ENCODE measurements around the gene RALA. TPM values are rescaled to one million over a fixed set of nuclear protein-coding genes. Genes with fewer than 3 reads are reported as not detected.
"Not testable (repeated sequence)": the region's sequence is repeated elsewhere in the genome, so short reads cannot be mapped to it uniquely, and the experiment has no call there.

The RALA gene
- total RNA-seq, 2 donors from 2014 or later = 21.6 to 22.6 TPM

DNA sequence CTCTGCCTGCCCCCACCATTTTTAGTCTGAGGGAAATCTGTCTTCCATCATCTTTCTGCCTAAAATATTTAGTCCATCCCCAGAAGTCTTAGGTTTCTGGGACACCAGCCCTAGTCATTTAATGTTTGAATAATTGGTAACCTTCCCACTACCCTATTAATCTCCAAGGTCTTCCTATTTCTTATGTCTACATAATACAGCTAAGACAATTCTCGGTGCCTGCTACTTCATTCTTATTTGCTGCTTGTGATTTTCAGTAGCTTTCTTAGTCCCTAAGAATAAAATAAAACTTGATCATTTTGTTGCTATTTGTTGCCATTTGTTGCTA is 11.1 kb downstream of the RALA start:
- intact Hi-C loops (cut with DNase I) = no loop called here
- ATAC-seq (no peak), DNase-seq (no peak)

DNA sequence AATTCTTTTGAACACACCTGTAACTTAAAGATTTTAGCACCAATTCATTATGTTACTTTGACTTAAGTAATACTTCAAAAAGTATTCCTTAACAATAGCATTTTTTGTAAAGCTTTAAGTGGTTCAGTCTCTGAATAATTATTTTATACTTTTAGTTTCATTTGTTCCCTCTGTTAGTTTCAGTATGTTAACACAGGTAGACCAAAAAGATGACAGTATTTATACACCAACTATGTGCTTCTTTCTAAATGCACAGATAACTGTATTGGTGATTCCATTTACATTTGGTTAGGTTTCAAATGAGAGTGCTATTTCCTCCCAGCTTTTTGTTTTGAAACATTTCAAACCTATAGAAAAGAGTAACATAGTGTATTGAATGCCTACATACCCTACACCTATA is 14.0 kb downstream of the RALA start:
- DNase-seq (no peak), ATAC-seq (no peak)
- intact Hi-C loops (cut with DNase I) = no loop called here

DNA sequence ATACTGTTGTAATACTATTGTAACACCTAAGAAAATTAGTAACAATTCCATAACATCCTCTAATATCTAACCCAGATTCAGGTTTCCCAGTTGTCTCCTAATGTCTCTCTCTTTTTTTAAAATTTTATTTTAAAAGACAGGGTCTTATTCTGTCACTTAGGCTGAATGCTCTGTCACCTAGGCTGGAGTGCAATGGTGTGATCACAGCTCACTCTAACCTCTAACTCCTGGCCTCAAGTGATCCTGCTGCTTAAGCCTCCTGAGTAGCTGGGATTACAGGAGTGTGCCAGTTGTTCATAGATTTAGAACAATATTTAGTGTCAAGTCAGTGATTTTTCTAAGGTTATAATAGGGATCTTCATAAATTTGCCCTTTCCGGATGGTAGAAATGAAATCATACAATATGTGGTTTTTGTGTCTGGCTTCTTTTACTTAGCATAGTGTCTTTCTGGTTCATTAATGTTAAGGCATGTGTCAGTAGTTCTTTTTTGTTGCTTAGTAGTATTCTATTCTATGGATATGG is 14.7 kb downstream of the RALA start:
- no peak for ATAC-seq
- intact Hi-C loops (cut with DNase I) = no loop called here

DNA sequence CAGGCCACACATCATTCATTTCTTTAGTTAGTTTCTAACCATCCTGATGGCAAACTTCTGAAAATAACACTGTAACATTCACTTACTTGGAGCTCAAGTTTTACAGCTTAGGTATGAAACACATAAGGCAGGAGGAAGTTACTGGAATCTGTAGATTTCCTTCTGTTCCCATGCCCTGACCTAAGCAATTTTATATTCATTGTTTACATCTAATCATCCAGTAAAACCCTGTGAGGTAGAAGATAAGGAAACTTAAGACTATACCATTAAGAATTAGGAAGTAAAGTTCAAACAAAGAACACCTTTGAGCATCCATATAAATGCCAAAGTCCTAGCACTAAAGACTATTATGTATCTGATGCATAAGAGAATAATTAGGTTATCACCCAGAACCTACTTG is 19.5 kb downstream of the RALA start:
- ATAC-seq = no peak
- DNase-seq = no peak
- intact Hi-C loops (cut with DNase I) = no loop called here

More for the DNA sequence above, 14.7 kb downstream of the RALA start:
- no peak for DNase-seq

DNA sequence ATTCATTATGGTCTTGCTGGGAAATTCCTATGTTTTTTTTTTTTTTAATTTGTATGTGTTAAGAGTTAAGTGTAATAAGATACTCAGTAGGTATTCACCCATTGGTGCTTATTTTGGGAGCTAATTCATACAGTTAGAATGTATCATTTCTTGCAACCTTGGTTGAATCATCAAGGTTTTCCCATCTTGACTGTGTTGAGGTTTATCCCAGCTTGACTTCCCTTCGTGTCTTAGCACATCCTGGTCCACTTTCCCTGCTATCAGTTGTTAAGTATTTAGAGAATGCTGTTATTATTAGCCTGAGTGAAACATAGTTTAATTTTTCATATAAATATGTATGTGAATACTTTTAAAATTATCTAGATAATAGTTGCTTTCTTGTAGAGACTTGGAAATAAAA is 20.8 kb downstream of the RALA start:
- no peak for DNase-seq
- intact Hi-C loops (cut with DNase I) = no loop called here
- peak; percentile 32 to 75 for ATAC-seq

DNA sequence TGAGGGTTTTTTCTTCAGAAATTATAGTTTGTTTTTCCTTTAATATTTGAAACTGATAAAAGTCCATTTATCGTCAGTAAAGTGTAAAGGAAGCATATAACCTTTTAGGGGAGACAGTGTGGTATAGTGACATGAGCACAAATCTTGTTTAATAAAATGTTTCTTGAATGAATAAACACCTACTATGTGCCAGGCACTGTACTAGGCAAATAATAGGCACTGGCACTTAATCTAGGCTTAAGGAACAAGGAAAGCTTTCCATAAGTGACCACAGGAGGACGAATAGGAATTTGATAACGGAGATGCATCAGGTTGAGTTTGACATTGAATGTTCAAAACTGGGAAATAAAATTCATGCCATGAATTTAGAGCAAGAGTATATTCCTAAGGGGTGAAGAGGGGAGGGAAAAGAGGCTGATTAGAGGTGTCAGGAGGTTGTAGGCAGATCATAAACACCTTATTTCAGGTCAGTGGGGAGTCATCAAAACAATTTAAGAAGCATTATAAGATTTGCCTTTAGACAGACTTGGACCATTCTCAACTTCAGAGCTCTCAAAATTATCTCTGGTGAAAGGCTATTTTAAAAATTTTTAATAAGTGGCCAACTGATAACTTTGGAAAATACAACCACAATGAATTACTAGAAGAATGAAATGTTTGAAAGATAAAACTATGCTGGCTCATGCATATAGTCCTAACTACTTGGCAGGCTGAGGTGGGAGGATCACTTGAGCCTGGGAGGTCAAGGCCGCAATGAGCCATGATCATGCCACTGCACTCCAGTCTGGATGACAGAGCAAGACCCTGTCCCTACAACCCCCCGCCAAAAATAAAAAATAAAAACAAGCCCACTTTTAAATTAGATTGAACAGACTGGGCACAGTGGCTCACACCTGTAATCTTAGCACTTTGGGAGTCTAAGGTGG is 22.4 kb downstream of the RALA start:
- intact Hi-C loops (cut with DNase I) = no loop called here
- DNase-seq (no peak), ATAC-seq (peak; percentile 8 to 53)

DNA sequence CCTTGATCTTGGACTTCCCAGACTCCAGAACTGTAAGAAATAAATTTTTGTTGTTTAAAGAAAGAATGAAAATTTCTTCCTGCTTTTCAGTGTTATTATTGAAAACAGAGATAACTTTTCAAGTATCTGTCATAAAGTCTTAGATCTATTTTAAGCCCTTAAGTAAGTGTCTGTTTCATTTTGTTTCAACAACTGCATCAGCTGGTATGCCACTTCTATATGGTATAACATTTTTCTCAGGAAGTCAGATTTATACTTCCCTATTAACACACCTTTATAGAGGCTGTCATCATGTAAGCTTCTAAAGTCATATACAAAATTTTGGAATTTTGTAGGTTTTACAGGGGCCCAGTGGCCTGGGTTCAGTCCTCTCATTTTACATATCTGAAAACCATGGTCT is 24.4 kb downstream of the RALA start:
- intact Hi-C loops (cut with DNase I) = no loop called here
- DNase-seq (no peak), ATAC-seq (no peak)

DNA sequence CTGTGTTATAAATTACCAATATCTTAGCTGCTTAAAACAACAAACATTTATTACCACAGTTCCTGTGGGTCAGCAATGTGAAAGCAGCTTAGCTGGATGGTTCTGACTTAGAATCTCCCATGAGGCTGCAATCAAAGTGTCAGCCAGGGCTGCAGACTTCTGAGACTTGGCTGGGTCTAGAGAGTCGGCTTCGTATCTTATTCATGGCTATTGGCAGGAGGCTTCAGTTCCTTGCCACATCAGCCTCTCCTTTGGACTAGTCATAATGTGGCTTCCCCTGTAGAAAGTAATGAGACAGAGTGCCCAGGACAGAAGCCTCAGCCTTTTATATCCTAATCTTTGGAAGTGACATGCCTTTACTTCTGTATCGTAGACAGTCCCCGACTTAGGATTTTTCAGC is 27.3 kb downstream of the RALA start:
- peak; percentile 32 for DNase-seq
- intact Hi-C loops (cut with DNase I) = no loop called here
- peak; percentile 89 to 90 for ATAC-seq

DNA sequence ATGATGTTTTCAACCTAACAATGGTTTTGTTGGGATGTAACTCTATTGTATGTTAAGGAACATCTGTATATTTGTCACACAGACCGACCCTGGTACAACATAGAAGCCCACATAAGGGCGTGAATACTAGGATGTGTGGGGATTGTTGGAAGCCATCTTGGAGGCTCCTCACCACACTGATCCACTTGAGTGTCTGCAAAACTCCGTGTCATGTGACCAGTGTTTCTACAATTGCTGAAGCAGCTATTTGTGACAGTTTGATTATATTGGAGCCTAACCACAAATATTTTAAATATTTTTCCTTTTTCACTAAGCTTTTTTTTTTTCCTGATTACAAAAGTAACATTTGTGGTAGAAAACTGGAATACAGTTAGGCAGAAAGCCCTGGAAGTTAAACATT is 27.9 kb downstream of the RALA start:
- DNase-seq = no peak
- intact Hi-C loops (cut with DNase I) = no loop called here
- ATAC-seq = no peak

DNA sequence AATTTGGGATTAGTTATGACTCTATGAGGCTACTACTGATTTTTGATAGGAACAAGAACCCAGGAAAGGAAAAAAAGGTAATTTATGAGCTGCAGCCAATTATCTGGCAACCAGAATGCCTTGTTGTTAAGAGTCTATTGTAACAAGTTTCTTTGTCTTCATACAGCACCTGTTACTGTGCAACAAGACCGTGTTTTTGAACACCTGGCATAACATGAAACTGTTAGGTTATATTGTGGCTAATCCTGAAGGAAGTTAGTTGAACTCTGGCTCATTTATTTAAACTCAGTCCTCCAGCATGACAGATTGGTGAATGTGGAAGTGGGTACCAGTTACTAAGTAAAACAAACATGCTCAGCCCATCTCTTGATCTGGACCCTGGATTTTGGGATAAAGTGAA is 33.0 kb downstream of the RALA start:
- DNase-seq (no peak), ATAC-seq (no peak)
- intact Hi-C loops (cut with DNase I) = no loop called here

DNA sequence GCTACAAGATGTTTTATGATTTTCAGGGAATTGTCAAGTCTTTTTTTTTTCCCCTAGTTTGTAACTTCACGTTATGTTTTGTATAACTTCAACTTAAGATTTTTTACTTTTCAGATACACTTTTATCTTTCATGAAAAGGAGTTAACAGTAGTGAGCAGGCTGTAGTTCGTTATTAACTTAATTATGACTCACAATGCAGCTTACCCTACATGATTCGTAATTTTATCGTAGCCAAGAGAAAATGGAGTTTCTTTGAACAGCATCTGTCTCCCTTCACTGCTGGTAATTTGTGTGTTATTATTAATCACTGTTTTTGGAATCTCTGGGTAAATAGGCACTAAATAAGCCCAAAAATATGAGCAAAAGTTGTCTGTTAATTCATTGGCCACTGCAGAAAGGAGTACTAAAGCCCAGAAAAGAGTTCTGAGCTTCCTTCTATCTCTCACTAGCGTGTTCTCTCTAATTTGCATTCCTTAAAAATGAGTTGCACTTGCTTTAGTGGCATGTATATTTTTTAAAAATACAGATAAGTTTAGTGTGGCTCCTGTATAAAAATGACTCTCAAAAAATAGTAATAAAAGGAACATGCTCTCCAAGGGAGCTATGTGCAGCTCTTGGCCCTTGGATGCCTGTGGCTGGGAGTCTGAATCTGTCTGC is 36.1 kb downstream of the RALA start:
- intact Hi-C loops (cut with DNase I) = no loop called here
- DNase-seq (no peak), ATAC-seq (no peak)

DNA sequence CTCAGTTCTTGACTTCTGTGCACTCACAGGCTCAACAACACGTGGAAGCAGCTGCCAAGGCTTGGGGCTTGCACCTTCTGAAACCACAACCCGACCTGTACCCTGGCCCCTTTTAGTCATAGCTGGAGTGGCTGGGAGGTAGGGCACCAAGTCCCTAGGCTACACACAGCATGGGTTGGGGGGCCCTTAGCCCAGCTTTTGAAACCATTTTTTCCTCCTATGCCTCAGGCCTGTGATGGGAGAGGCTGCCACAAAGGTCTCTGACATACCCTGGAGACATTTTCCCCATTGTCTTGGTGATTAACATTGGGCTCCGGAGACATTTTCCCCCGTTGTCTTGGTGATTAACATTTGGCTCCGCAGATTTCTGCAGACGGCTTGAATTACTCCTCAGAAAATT is 38.6 kb downstream of the RALA start:
- ATAC-seq (no peak), DNase-seq (no peak)
- intact Hi-C loops (cut with DNase I) = no loop called here

DNA sequence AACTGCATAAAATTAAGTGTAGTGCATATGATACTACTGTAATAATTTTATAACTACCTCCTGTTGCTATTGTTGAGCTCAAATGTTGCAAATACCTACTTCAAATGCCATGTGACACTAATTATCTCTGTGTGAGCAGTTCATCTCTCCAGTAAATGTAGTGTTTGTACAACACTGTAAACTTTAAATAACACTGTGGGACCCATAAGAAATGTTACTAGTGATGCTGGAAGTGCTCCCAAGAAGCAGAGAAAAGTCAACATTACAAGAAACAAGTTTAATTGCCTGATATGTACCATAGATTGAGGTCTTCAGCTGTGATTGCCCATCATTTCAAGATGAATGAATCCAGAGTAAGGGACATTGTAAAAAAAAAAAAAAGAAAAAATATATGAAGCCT is 39.9 kb downstream of the RALA start:
- DNase-seq (no peak), ATAC-seq (no peak)
- intact Hi-C loops (cut with DNase I) = no loop called here

DNA sequence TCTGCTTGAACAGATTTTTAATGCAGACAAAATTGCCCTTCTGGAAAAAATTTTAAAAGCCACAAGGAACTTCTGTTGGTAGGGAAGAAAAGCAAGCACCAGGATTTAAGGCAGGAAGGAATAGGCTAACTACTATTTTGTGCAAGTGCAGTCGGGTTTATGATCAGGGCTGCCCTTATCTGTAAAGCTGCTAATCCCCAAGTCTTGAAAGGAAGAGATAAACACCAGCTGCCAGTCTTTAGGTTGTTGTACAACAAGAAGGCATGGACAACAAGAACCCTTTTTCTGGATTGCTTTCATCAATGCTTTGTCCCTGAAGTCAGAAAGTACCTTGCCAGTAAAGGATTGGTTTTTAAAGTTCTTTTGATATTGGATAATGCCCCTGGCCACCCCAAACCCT is 40.7 kb downstream of the RALA start:
- ATAC-seq = no peak
- no peak for DNase-seq
- intact Hi-C loops (cut with DNase I) = no loop called here

DNA sequence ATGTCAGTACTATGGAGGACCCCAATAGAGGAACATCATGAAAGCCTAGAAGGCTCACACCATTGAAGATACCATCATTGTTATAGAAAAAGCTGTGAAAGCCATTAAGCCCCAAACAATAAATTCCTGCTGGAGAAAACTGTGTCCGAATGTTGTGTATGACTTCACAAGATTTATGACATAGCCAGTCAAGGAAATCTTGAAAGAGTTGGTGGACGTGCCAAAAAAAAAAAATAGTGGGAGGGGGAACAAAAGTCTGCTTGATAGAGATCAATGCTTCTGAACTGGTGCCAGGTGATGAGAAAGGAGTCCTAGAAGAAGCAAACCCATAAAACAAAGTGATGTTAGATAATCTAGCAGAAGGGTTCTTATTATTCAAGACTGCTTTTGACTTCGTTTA is 41.2 kb downstream of the RALA start:
- DNase-seq = no peak
- intact Hi-C loops (cut with DNase I) = no loop called here
- ATAC-seq = no peak

DNA sequence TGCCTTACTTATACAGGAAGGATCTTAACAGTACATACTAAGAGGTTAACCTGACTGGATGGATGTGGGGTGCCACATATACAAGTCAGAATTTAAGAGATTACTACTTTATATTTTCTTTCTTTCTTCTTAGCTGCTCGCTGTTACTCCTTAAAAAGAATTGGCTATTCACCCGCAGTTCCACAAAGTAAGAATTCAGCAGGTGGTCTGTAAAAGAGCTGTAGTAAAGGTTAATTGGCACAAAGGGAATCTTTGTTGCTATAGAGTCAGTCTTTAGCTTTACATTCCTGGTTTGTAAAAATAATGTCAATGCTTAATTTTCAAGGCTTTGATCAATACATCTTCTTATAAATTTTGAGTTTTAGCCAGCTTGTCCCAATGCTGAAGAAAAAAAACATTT is 43.2 kb downstream of the RALA start:
- no peak for ATAC-seq
- intact Hi-C loops (cut with DNase I) = no loop called here
- no peak for DNase-seq

DNA sequence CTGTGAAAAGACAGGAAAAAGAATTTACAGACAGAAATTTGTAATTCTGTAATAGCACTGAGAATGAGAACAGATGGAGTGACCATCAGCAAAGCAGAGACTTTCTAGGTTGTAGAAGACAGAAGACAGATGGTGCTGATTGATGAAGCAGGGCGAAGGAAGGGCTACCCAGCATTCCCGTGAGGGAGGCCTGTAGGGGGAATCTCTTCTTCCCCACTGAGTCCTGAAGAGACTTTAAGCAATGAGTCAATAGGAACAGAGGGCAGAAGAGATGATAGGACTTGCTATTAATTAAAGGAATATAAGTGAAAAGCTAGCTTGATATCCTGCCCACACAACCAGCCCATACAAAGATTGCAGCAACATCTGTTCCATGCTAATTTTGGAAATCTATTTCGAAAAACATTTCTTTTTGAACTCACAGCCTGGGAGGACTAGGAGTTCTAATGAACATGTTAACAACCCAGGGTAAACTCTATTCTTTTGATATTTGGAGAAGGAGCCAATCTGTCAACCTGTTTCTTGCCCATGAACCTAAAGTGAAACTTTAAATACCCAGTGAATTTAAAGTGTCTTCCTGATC is 44.1 kb downstream of the RALA start:
- DNase-seq (no peak), ATAC-seq (no peak)
- intact Hi-C loops (cut with DNase I) = no loop called here

DNA sequence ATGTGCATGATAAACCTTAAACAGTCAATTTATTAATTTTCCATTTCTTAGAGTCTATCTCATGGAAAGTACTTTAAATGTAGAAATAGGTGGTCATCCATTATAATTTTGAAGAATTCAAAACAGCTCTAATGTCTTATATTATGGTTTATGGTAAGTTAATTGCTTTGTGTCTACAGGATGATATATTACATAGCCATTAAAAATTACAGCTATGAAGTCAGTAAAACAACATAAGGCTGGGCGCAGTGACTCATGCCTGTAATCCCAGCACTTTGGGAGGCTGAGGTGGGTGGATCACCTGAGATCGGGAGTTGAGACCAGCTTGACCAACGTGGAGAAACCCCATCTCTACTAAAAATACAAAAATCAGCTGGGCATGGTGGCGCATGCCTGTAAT is 44.9 kb downstream of the RALA start:
- intact Hi-C loops (cut with DNase I); DNase-seq; ATAC-seq: not testable (repeated sequence)

DNA sequence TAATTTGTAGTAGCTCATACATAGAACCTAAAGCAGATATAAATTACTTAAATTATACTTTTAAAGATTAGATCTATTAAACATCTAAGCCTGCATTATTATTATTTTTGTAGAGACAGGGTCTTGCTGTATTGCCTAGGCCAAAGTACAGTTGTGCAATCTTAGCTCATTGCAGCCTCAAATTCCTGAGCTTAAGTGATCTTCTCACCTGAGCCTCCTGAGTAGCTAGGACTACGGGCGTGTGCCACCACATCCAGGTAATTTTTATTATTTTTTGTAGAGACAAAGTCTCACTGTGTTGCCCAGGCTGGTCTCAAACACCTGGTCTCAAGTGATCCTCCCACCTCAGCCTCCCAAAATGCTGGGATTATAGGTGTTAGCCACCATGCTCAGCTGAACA is 46.7 kb downstream of the RALA start:
- no peak for DNase-seq
- intact Hi-C loops (cut with DNase I) = no loop called here
- ATAC-seq = no peak

DNA sequence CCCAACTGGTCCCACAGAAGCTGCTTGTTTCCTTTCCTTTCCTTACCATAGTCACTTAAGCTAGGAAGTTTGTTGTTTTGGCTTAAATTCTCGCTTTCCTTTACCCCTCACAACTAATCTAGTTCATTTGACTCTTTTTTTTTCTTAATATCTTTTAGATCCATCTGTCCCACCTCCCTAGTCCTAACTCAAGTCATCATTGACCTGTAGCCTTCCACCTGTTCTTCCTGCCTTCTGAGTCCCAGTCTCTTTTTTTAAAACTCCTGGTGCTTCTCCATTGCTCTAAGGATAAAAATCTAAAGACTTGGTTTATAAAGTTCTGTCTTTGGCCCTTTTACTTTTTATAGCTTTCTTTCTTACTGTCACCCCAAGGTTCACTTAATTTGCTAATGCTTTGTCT is 47.6 kb downstream of the RALA start:
- DNase-seq (no peak), ATAC-seq (no peak)
- intact Hi-C loops (cut with DNase I) = no loop called here
